B cell (primary cell): ENCODE data around the gene MAP7D3.

ENCODE experiments used
- EZH2 ChIP-seq: IDR thresholded peaks from 2 replicates; pipeline ENCODE4 v1.6.1; 2012; ENCODE audit warnings: borderline replicate concordance, low read depth, mild to moderate bottlenecking, moderate library complexity, low read length; ENCODE audit not compliant: insufficient read depth, poor library complexity, severe bottlenecking
- TF ChIP-seq, protein P1 (sequence below): fragments of 200-600 bp; IDR thresholded peaks from one replicate; pipeline ENCODE4 v1.8.0; 2022; ENCODE audit warnings: antibody characterized with exemption, mild to moderate bottlenecking

DNA sequence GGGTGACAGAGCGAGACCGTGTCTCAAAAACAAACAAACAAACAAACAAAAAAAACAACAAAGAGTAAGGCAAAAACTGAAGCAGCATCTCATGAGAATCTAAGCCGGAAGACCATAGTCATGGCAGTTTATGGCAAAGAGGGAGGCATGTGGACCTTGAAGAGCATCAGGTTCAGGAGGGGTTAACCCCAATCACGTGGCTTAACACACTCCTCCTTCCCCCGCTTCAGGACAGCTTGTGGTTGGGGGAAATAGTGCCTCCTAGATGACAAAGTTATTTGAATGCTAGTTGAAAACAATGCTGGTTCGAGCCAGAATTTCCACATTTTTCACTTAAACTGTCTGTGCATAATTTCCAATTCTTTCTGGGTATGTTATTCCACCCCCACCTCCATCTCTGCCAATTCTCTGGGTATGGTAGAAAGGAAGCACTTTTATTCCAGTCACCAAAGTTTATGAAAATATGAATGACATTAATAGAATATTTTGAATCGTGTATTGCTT is 11.7 kb upstream of the MAP7D3 start:
- TF ChIP-seq EZH2 = no peak
- TF ChIP-seq, protein P1, sequence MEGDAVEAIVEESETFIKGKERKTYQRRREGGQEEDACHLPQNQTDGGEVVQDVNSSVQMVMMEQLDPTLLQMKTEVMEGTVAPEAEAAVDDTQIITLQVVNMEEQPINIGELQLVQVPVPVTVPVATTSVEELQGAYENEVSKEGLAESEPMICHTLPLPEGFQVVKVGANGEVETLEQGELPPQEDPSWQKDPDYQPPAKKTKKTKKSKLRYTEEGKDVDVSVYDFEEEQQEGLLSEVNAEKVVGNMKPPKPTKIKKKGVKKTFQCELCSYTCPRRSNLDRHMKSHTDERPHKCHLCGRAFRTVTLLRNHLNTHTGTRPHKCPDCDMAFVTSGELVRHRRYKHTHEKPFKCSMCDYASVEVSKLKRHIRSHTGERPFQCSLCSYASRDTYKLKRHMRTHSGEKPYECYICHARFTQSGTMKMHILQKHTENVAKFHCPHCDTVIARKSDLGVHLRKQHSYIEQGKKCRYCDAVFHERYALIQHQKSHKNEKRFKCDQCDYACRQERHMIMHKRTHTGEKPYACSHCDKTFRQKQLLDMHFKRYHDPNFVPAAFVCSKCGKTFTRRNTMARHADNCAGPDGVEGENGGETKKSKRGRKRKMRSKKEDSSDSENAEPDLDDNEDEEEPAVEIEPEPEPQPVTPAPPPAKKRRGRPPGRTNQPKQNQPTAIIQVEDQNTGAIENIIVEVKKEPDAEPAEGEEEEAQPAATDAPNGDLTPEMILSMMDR = no peak
